Measurements from ENCODE around the gene DBNDD2.

DBNDD2 gene, protein sequence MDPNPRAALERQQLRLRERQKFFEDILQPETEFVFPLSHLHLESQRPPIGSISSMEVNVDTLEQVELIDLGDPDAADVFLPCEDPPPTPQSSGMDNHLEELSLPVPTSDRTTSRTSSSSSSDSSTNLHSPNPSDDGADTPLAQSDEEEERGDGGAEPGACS

DNA sequence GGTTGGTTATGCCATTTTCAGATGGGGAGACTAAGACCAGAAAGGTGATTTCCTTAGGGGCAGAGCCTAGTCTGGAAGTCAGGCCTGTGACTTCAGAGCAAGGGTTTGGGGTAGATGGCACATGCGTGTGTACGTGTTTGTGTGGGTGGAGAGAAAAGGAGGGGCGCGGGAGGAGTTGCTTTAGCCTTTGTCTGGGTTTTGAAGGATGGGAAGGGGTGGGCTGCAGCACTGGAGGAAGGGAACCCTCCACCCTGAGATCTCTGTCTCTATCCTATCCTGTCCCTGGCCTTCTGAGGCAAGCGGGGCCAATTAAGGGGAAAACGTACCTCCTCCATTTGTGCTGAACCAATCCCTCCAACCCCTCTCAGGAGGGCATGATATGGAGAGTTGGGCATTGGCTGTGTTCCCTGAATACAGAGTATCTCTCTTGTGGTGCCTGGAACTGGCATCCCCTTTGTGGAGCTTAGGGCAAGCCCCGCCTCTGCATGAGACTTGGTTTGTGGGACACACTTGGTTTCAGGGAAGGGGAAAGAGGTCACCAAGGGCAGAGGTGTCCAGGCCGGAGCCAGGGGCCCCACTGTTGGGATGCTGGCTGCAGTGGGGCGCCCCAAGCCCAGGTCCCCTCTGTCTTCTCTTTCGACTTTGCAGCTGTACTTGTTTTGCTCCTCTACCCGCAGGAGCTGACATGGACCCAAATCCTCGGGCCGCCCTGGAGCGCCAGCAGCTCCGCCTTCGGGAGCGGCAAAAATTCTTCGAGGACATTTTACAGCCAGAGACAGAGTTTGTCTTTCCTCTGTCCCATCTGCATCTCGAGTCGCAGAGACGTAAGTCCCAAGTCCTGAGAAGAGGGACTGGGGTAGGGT lies at the start of gene DBNDD2:
Gene DBNDD2 (plus strand): TSS at position 507 of the 863 bp plus-strand sequence. CDS start 179 bp downstream, at position 686.
- DNase-seq = no peak

GRCh38 chr20:45359069-45359405 lies 49.1 kb upstream of the DBNDD2 start:
- no peak for DNase-seq

DNA sequence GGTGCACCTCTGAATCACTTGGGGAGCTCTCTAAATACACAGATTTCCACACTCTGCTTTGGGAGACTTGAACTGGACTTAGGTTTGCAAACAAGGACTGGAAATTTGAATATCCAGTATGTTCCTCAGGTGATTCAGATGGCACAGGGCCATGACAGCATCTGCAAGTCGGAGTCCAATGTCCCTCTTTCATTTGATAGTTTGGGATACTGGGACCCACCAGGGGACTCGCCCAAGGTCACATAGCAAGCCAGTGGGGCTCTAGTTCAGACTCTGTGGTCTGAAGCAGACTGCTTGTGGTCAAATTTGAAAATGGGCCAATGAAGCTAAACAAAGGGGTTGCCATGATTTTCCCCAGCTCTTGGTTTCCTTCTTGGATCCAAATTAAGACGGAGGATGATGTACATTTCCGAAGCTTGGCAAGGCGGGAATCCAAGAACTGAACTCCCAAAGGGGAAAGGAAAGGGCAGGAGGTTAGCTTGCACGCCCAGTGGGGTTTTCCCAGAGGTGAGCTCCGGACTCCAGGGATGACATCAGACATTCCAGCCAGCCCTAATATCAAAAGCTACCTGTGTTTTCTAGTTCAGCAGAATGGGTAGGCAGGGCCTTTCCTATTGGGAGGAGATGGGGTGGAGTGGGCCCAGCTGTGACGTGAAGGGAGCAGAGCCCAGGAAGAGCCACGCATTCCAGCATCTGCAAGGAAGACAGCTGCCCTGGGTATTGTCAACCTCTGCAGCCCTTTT lies 48.5 kb upstream of the DBNDD2 start:
- no peak for DNase-seq

- DNase-seq = no peak
Observed at GRCh38 chr20:45361793-45362192, 46.3 kb upstream of the DBNDD2 start.

- DNase-seq = peak; percentile 95
Observed at GRCh38 chr20:45362804-45363610, 45.1 kb upstream of the DBNDD2 start, which contains the start of gene SYS1. Gene SYS1, plus strand, starts transcription at chr20:45363156. Its CDS starts 376 bp downstream, at chr20:45363532.

DNA sequence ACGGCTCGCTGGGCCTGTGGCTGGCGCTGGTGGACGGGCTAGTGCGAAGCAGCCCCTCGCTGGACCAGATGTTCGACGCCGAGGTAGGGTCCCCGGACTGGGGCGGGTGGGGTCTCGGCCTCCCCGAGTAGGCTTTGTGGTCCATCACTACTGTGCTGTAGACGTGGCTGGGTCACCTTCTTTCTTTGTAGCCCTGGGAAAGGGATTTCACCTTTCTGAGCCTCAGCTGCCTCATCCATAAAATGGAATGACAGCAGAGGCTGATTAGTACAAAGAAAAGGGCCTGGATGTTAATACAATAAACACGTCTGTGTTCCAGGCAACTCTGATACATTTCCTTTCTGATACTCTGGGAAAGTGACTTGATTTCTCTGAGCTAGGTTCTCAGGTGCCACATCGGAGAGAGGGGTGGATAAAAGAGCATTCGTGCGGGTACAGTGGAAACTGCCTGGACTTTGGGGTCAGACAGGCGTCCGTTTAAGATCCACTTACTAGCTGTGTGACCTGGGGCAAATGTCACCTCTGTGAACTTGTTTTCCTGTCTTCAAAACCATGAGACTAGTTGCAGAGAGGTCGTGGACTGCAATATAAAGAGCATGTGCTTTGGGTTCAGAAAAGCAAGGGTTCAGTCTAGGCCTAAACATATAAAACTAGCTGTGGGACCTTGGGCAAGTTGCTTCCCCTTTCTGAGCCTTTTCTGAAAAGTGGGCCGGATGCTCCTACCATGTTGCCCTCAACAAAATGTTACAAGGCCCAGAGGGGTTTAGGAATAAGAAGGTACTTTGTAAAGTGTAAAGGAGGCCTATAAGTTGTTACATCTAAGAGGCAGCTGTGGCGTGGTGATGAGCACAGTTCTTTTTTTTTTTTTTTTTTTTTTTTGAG lies 44.2 kb upstream of the DBNDD2 start:
- no peak for DNase-seq

DNA sequence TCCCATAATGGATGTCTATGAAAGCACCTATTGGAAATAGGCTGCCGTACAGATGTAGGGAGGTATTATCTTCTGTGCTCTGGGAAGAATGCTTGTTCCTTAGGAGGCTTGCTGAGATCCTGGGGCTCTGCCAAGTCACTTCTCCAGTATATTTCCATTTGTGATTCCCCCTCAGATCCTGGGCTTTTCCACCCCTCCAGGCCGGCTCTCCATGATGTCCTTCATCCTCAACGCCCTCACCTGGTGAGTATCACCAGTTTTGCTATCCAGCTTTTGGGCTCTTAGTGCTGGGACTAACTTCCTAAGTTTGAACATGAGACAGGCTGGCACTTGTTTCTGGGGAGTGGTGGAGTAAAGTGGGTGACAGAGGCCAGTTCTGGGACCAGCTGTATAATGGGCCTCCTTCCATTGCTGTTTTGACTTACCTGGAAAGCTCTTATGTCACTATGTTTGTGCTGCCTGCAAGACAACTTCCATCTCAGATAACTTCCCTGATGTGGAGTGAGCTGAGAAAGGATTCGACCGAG lies 42.6 kb upstream of the DBNDD2 start:
- no peak for DNase-seq

DNA sequence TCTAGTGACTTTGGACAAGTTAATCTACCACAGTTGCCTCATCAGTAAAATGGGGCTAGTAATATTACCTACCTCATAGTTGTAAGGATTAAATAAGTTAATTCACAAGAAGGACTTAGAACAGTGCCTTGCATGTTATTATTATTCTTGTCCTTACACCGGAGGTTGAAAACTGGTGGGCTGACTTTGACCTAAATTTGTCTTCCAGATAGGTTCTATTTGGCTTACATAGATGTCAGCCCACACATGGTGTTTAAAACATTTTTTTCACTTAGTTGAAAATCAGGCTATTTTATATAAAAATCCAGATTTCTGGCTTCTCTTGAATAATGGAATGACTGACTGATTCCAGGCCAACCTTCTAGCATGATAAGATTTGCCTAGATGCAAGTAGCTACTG lies 41.9 kb upstream of the DBNDD2 start:
- no peak for DNase-seq

DNA sequence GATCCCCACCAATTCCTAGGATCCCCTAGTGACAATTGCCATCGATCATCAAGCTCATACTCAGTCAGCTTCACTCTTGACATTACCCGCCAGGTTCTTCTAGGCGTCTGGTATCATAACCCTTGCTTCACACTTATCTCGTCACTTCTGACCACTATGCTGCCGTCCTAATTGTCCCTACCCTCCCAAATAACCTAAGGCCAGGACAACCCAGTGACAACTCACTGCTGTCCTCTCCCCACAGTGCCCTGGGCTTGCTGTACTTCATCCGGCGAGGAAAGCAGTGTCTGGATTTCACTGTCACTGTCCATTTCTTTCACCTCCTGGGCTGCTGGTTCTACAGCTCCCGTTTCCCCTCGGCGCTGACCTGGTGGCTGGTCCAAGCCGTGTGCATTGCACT lies 41.5 kb upstream of the DBNDD2 start:
- no peak for DNase-seq

DNA sequence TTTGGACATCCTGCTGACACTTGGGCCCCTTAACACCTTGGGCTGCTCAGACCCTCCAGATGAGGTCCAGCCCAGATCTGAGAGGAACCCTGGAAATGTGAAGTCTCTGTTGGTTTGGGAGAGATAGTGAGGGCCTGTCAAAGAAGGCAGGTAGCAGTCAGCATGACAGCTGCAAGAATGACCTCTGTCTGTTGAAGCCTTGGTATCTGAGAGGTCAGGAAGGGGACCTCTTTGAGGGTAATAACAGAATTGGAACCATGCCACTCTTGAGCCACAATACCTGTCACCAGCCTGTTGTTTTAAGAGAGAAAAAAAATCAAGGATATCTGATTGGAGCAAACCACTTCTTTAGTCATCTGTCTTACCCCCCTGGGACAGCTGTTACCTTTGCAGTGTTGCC lies 41.0 kb upstream of the DBNDD2 start:
- DNase-seq = no peak

DNA sequence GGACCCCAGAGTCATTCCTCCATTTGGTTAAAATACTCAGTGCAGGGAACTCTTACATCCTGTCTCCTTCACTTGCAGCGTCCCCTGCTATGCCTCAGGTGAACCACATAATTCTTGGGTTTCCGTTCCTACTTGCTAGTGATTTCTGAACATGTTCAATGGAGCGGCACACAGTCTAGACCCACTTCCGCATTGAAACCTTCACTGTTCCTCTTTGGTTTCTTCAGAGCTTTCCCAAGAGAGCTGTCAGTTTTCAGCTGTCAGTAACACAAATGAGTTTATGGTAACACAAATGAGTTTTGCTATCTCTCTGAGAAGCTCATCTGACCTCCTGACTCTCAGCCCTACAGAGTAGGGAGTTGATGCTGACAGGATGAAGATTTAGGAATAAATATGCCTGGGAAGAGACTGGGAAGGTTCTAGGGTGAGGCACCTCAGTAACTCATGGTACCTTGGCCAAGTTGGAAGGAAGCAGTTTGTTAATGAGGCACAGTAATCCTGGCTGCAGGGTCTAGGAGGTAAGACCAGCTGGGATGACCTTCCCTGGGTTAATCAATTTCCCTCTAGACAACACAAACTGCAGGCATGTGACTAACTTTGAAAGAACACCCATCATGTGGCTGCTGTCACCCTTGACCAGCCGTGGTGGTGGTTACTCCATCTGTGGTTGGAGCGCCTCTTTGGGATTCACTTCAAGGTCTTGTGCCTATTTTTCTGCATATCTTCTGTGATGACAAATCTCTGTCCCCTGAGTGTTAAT lies 39.7 kb upstream of the DBNDD2 start:
- DNase-seq = no peak

- DNase-seq = no peak
Observed at GRCh38 chr20:45370571-45371160, 37.4 kb upstream of the DBNDD2 start.

DNA sequence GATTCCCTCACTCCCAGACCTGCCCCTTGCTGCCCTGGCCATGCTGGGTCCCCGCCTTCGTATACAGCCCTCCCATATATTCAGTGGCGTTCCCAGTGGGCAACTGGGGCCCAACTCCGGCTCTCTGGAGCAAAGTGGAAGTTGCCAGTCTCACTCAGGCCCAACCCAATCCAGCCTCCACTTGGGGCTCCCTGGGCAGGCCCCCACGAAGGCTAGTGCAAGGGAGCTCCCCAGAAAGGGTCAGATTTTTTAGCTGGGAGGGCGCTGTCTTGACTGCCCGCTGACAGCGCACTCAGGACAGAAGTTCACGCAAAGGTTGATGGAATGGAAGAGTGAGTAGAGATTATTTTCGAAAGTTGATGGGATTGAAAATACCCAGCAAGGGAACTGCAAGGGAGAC lies 35.8 kb upstream of the DBNDD2 start:
- no peak for DNase-seq

DNA sequence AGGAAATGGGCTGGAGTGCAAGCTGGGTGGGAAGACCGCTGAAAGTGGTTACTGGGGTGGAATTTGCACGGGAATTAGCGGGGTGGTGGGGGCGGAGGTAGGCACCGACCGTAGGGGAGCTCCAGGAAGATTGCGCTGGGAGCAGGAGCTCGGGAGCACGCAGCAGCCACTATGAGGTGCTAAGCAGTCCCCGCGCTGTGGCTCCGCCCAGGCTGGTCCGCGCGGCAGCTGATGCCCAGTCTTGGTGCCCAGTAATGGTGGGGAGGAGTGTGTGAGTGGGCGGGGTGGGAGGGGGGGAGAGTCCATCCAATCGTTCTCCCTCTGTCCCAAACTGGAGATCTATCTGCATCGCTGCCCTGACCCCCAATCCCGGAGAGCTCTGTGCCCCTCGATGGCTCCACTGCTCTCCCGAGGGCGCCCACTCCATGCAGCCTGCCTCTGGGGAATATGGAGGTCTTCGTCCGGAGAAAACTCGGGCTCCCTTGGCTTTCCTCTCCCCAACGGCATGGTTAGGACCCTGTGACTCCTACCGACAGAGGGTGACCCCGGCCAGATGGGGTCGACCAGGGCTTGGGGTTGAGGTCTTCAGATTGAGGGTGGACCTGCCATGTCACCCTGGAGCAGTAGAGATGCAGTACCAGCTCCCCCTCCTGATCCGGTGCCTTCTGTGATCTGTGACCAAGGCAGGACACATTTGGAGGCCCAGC lies 35.3 kb upstream of the DBNDD2 start:
- DNase-seq = no peak

DNA sequence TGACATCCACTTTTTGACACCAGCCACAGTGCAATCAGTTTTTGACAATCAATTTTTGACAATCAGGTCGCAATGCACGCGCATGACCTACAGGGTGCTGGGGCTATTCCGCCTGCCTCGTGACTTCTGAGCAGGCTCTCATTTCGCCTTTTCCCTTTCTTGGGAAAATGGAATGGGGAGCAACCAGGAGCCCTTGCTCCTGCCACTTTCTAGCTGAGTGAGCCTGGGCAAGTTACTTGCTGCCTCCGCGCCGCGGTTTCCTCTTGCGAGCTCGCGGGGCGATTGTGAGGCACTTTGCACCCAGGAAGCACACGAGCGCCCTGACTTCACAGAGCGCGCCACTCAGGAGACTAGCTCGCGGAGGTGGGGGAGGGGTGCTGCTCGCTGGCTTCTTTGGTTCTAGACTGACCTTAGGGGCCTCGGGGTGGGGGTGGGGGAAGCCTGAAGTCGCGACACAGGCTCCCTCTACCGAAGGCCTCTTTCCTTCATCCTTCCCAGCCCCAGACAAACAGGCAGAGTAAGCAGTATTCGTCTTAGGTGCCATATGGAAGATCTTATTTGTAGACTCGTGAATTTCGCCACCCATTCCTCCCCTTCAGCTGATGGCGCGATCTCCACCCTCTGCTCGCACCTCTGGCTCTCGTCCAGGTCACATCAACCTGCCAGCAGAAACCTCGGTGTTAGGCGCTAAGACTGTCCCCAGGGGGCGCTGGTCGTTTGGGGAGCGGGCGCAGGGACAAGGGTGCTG lies 34.6 kb upstream of the DBNDD2 start:
- peak; percentile 74 for DNase-seq

DNA sequence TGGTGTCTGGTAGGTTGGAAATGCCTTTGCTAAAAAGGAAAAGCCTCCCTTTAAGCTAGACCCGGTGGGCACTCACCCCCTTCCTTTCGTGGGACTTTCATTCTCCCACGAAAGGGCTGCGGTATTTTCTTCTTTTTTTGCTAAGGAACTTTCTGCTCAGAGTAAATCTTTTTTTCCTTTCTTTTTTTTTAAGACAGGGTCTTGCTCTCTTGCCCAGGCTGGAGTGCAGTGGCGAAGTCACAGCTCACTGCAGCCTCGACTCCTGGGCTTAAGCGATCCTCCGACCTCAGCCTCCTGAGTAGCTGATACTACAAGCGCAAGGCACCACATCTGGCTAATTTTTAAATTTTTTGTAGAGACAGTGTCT lies 34.0 kb upstream of the DBNDD2 start:
- DNase-seq = no peak

- no peak for DNase-seq
Observed at GRCh38 chr20:45374966-45375365, 33.1 kb upstream of the DBNDD2 start.

GRCh38 chr20:45377269-45377668 lies 30.8 kb upstream of the DBNDD2 start:
- no peak for DNase-seq

GRCh38 chr20:45378191-45378590 lies 29.9 kb upstream of the DBNDD2 start, which contains the start of gene TP53TG5:
Gene TP53TG5, minus strand, starts transcription at chr20:45378325. Its CDS starts 89 bp downstream, at chr20:45378236.
- DNase-seq = no peak
